BJ (cell line): ENCODE data around the gene LZTR1. TPM values are rescaled to one million over a fixed set of nuclear protein-coding genes. Genes with fewer than 3 reads are reported as not detected.

Experiments
- CTCF ChIA-PET: fragments of 350-600 bp; formaldehyde crosslinking; extraction: SDS; loops from one replicate; lab custom pipeline; 2021; ENCODE audit warnings: antibody characterized with exemption, inconsistent platforms; lab: Yijun Ruan, JAX
- POLR2A ChIA-PET: fragments of 300-600 bp; sonication (Branson Sonifier 250); formaldehyde crosslinking; extraction: SDS; loops from one replicate; lab custom pipeline; 2021; ENCODE audit warnings: antibody characterized with exemption; lab: Charles Lee
- DNase-seq: peaks from one replicate; pipeline ENCODE4 v3.0.0-alpha.2; 2011; ENCODE audit warnings: low read depth
- H3K27me3 ChIP-seq: 2 replicates; pipeline ENCODE4 v1.6.0; 2011; ENCODE audit warnings: low read length; ENCODE audit not compliant: control insufficient read depth, insufficient read depth
- H3K36me3 ChIP-seq: 2 replicates; pipeline ENCODE4 v1.5.1; 2011; ENCODE audit warnings: low read length; ENCODE audit not compliant: control insufficient read depth, insufficient read depth
- H3K4me3 ChIP-seq: 2 replicates; pipeline ENCODE4 v1.5.1; 2011; ENCODE audit warnings: low read depth, mild to moderate bottlenecking, control low read depth, low read length
- polyA plus RNA-seq: library from polyadenylated mRNA; depleted of rRNA; stranded (reverse); fragments of >200 nt; gene quantifications from 2 replicates; pipeline ENCODE4 v1.2.3, GENCODE V29; 2011
- TF ChIP-seq, protein P1 (sequence below): IDR thresholded peaks from 2 replicates; pipeline ENCODE4 v1.5.1; 2011; ENCODE audit warnings: low read depth, mild to moderate bottlenecking, control low read depth, inconsistent platforms, low read length, moderate library complexity; ENCODE audit not compliant: insufficient read depth

LZTR1 gene
- polyA plus RNA-seq, 1 experiment = 45.9 TPM

DNA sequence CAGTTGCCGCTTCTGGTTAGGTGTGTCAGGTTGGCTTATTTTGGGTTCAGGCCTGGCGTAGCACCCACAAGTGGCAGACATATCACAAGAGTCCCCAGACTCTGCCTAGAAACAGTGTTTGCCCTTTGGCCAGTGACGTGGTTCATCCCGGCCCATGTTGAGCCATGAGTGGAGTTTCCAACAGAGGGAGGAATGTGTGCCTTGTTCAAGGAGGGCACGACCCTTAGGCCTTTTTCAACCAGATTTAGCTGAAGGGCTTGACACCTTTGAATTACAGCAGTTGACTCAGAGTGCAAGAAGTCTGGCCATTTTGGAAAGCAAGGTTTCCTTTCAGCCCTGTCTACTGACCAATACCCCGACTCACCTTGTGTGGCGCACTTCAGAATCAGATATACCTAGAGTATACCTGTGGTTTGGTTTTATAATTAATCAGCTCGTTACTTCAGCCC, 30.1 kb upstream of the LZTR1 start:
- POLR2A ChIA-PET = no interaction called here
- CTCF ChIA-PET = interaction anchor here (0.9 to 7.2 kb wide), 4 partner anchors 9 to 67 kb away, joined by 3 to 36 read pairs (median 7); partner anchors contain the start of gene CRKL
- H3K27me3 ChIP-seq = no peaks in the 10 kb centered on the region
- H3K36me3 ChIP-seq = peaks cover 9% of the 10 kb centered on the region
- no peak overlapping the region for H3K4me3 ChIP-seq
- no peak for DNase-seq
- TF ChIP-seq, protein P1, sequence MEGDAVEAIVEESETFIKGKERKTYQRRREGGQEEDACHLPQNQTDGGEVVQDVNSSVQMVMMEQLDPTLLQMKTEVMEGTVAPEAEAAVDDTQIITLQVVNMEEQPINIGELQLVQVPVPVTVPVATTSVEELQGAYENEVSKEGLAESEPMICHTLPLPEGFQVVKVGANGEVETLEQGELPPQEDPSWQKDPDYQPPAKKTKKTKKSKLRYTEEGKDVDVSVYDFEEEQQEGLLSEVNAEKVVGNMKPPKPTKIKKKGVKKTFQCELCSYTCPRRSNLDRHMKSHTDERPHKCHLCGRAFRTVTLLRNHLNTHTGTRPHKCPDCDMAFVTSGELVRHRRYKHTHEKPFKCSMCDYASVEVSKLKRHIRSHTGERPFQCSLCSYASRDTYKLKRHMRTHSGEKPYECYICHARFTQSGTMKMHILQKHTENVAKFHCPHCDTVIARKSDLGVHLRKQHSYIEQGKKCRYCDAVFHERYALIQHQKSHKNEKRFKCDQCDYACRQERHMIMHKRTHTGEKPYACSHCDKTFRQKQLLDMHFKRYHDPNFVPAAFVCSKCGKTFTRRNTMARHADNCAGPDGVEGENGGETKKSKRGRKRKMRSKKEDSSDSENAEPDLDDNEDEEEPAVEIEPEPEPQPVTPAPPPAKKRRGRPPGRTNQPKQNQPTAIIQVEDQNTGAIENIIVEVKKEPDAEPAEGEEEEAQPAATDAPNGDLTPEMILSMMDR = no peak

- no peak for DNase-seq
Measured at GRCh38 chr22:20952544-20953341, 29.4 kb upstream of the LZTR1 start.

DNA sequence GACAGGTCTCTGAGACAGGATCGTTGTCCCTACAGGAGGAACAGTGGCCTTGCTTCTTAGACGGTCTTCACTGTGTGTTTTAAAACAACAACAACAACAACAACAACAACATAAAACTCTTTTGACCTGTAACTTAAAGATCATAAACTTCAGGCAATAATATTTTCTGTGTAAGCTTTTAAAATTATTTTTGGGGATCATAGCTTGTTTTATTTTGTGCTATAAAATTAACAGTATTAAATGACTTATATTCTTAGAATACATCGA, 28.8 kb upstream of the LZTR1 start:
- POLR2A ChIA-PET = no interaction called here
- Histone ChIP-seq H3K27me3 (no peaks in the 10 kb centered on the region), H3K36me3 (peaks cover 9% of the 10 kb centered on the region), H3K4me3 (no peak overlapping the region)
- TF ChIP-seq, protein P1 = no peak
- CTCF ChIA-PET = interaction anchor here (0.9 to 7.2 kb wide), 3 partner anchors 8 to 68 kb away, joined by 3 to 36 read pairs (median 5); no protein-coding TSS in a partner anchor
- DNase-seq = no peak

More at GRCh38 chr22:20952544-20953341, 29.4 kb upstream of the LZTR1 start:
- ChIA-PET CTCF (interaction anchor here (0.9 to 7.2 kb wide), 4 partner anchors 9 to 67 kb away, joined by 3 to 36 read pairs (median 4); no protein-coding TSS in a partner anchor), POLR2A (no interaction called here)
- no peak overlapping the region for H3K4me3 ChIP-seq
- TF ChIP-seq, protein P1 = no peak
- H3K36me3 ChIP-seq = peaks cover 9% of the 10 kb centered on the region
- no peaks in the 10 kb centered on the region for H3K27me3 ChIP-seq

DNA sequence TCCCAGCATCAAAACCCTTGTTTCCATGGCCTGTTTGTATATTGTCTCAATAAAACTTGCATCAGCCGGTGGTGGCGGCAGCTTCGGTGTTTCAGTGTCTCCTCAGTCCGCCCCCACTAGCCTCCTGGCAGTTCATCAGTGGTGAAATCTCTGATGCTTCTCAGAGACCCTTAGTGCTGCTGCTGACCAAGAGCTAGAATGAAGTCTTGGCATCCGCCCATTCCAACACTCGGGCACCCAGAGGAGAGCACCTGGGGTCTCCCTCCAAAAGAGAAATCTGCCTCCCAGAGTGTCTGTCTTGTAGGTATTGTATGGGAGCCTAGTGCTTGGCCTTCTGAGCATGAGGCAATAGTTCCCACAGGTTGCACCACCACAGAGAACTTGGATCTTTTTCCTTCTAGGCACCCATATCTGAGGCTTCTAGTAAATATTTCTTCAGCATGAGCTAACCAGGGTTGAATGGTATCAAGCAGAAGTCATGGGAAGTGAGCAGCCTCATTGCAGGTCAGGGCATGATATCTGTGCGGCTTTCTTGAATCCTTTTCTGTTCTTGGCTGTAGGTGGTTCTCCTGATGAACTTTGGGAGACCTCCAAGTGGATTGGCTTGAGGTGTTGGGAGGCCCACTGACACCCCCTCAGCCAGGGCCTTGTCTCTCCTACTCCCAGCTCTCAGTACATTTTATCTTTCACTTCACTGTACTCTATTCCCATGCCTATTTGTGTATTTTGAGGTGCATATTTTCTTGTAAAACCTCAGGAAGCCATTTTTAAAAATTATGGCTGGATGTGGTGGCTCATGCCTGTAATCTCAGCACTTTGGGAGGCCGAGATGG, 28.2 kb upstream of the LZTR1 start:
- TF ChIP-seq, protein P1 = no peak
- Histone ChIP-seq H3K27me3 (no peaks in the 10 kb centered on the region), H3K36me3 (peaks cover 9% of the 10 kb centered on the region), H3K4me3 (no peak overlapping the region)
- peak; percentile 6 for DNase-seq
- ChIA-PET CTCF (interaction anchor here (0.9 to 7.2 kb wide), 3 partner anchors 7 to 68 kb away, joined by 3 to 36 read pairs (median 5); no protein-coding TSS in a partner anchor), POLR2A (no interaction called here)

DNA sequence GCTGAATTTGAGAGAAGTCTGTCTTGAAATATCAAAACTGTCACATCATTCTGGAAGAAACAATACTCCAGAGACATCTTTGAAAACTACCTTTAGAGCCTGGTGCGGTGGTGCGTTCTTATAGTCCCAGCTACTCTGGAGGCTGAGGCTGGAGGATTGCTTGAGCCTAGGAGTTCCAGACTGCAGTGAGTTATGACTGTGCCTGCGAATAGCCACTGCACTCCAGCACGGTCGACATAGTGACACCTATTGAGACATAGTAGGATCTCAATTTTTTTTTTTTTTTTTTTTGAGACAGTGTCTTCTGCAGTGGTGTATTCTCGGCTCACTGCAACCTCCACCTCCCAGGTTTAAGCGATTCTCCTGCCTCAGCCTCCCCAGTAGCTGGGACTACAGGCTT, 26.5 kb upstream of the LZTR1 start:
- ChIA-PET CTCF (interaction anchor here (0.6 to 7.2 kb wide), 2 partner anchors 70 to 689 kb away, joined by 3 to 36 read pairs; no protein-coding TSS in a partner anchor), POLR2A (no interaction called here)
- H3K4me3 ChIP-seq = no peak overlapping the region
- no peaks in the 10 kb centered on the region for H3K27me3 ChIP-seq
- TF ChIP-seq, protein P1 = no peak
- H3K36me3 ChIP-seq = peaks cover 3% of the 10 kb centered on the region
- no peak for DNase-seq
